Stimulated activated CD8-positive, alpha-beta memory T cell treated with anti-CD3 and anti-CD28 coated beads, Interleukin-12 subunit alpha, Interleukin-12 subunit beta, amount 100 ng/mL, for 4 hours (primary cell): ENCODE results near the gene FN1.

ENCODE experiments used
- DNase-seq: peaks from one replicate; pipeline ENCODE4 v3.0.0-alpha.2; 2020; ENCODE audit warnings: low read depth

Gene FN1

GRCh38 chr2:215332872-215333595 is 102.8 kb downstream of the FN1 start:
- no peak for DNase-seq

- no peak for DNase-seq
Measured at GRCh38 chr2:215328066-215328465, 107.8 kb downstream of the FN1 start.

GRCh38 chr2:215324811-215325210 is 111.1 kb downstream of the FN1 start:
- DNase-seq = no peak

- no peak for DNase-seq
Measured at GRCh38 chr2:215320679-215321078, 115.2 kb downstream of the FN1 start.

DNA sequence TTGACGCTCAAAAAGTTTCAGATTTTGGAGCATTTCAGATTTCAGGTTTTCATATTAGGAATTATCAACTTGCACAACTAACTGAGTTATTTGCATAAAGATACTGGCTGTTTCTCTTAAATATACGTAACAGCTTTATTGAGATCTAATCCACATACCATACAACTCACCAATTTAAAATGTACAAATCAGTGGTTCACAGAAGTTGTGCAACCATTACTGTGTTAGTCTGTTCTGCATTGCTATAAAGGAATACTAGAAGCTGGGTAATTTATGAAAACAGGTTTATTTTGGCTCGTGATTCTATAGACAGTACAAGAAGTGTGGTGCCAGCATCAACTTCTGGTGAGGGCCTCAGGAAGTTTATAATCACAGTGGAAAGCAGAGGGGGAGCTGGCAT is 115.8 kb downstream of the FN1 start:
- no peak for DNase-seq

GRCh38 chr2:215319500-215319899 is 116.4 kb downstream of the FN1 start:
- no peak for DNase-seq

DNA sequence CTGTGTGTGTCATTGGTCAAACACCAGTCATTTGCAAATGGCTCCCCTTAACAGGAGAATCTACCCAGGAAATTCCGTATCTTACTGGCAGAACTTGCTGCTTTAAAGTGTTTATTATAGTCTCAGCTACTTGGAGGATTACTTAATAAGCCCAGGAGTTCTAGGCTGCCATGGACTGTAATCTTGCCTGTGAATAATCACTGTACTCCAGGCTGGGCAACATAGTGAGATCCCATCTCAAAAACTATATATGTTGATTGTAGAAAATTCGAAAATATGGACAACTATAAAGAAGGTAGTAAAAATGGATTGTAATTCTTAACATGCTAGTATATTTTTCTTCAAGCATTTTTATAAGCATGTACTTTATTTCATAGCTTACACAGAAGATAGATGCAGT is 119.5 kb downstream of the FN1 start:
- DNase-seq = no peak

- no peak for DNase-seq
Measured at GRCh38 chr2:215315301-215315700, 120.6 kb downstream of the FN1 start.

DNA sequence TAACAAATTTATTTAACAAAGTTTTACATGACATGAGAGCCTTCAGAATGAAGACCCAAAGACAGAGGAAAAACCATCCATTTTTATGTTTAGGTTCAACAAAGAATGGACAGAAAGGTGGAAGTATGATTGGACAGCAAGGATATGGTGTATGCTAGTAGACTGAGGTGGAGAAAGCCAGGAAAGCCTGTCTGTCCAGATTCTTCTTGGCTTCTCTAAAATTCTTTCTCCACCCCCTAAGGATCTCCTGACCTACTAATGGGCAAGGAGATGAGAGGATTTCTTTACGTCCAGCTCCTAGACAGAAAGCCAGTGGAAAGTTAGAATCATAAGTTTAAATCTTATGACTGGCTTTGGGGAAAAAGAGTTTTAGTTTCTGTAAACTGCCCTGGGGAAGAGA is 121.0 kb downstream of the FN1 start:
- DNase-seq = no peak

- DNase-seq = no peak
Measured at GRCh38 chr2:215313255-215313613, 122.6 kb downstream of the FN1 start.

GRCh38 chr2:215311625-215312396 is 124.1 kb downstream of the FN1 start, which contains the start of gene ATIC:
Gene ATIC, plus strand, starts transcription at chr2:215312059. Its CDS starts 84 bp downstream, at chr2:215312143.
- peak; percentile 86 for DNase-seq

DNA sequence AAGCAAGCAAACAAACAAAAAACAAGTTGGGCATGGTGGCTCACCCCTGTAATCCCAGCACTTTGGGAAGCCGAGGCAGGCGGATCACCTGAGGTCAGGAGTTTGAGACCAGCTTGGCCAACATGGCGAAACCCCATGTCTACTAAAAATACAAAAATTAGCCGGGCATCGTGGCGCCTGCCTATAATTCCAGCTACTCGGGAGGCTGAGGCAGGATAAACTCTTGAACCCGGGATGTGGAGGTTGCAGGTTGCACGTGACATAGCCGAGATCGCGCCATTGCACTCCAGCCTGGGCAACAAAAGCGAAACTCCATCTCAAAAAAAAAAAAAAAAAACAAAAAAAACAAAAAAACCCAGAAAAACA is 124.6 kb downstream of the FN1 start:
- DNase-seq = peak; percentile 4
